Activated CD4-positive, alpha-beta T cell treated with anti-CD3 and anti-CD28 coated beads, Interleukin-2, amount 50 U/mL, for 48 hours (primary cell): ENCODE data around the gene NOVA1.

Source experiments
- DNase-seq, 2 experiments: peaks; one replicate each; pipeline ENCODE4 v3.0.0-alpha.2; 2020

The NOVA1 gene

GRCh38 chr14:26429205-26429604, 168.6 kb downstream of the NOVA1 start:
- no peak for DNase-seq

DNA sequence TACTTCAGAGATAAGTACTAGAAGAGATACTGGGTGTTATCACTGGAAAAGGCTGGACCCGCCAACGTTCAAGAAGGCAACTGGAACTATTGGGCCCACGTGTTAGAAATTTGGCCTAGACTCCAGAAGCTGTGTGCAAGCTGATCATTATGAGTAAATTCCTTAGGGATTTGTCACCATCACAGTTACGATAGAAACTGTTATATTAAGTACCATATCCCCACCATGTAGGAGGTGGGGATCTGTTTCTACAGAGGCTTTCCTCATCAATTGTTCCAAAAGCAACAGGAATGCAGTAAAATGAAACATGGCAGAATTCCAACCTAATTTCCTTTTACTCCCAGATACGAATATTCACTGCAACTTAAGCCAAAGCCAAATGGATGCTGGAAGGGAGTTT, 170.7 kb downstream of the NOVA1 start:
- no peak for DNase-seq

- DNase-seq: no peak
Observed at GRCh38 chr14:26424537-26424936, 173.3 kb downstream of the NOVA1 start.

- DNase-seq: no peak
Observed at GRCh38 chr14:26415618-26416123, 182.2 kb downstream of the NOVA1 start.

- DNase-seq: no peak
Observed at GRCh38 chr14:26414926-26415325, 182.9 kb downstream of the NOVA1 start.

DNA sequence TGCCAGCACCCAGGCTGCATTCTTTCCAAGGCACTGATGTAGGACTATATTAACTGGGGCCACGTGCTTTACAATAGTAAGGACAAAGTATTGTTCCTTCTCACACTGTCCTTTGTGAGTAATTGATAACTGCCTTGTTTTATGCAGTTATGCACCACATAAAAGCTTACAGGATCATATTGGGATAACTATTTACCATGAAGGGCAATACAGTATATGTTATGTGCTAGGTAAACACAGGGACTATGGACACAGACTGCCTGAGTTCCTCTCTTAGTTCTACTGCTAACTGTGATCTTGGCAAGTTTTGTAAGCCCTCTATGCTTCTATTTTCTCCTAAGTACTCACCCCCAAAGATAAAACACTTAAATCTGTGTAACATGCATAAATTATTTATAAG, 183.7 kb downstream of the NOVA1 start:
- no peak for DNase-seq

GRCh38 chr14:26412421-26412820, 185.4 kb downstream of the NOVA1 start:
- no peak for DNase-seq

DNA sequence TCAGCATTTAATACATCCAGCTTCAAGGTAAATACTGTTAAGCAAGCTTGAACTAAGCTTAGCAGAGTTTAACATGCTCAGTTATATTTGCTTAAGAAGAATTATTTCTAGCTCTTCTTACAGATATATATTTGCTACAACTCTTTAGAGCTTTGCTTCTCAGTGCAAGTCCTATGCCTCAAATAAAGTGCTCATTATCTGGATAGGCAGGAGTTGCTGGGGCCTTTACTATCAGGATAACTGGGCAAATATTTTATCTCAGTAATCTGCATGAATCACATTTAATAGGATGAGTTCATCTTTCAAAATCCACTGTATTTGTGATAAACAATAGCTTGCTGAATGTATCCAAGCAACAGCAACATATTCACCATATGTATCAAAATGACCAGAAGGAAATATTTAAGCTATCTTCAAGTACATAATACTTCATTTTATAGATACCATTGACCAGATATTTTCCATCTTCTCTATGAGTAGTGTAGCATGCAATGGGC, 187.6 kb downstream of the NOVA1 start:
- no peak for DNase-seq

DNA sequence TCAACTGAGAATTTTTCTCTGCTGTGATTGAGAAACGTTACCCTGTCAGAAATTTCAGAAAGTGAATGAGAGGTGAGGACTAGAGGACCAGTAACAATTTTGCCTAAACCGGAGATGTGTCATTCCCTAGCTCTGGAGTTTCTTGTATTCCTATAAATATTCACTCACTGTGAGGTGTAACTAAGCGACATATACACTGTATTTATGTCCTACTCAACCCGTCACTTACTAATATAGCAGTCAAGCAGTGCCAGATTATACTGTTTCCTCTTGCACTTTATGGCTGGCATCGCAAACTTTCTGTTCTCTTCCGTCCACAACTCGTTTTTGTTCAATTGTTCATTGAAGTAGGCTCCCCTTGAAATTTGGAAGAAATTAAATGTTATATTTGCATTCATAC, 192.9 kb downstream of the NOVA1 start:
- no peak for DNase-seq

DNA sequence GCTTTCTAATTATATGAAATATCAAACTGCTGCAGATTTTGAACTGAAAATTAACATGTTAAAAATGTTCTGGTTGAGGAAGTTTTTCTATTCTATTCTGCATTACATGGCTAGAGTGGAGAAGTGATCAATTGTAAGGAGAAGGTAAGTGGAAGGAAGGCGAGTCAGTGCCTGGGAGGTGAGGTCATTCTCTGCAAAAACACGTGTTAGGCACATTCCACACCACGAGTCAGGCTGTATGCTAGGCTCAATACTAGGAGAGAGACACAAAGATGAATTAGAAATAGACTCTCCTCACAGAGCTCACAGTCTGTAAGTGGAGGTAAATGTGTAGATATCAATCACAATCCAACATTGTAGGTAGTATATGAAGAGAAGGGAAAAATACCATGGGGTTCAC, 194.1 kb downstream of the NOVA1 start:
- DNase-seq: no peak

GRCh38 chr14:26402126-26402525, 195.7 kb downstream of the NOVA1 start:
- DNase-seq: no peak

- no peak for DNase-seq
Observed at GRCh38 chr14:26401179-26401968, 196.5 kb downstream of the NOVA1 start.

DNA sequence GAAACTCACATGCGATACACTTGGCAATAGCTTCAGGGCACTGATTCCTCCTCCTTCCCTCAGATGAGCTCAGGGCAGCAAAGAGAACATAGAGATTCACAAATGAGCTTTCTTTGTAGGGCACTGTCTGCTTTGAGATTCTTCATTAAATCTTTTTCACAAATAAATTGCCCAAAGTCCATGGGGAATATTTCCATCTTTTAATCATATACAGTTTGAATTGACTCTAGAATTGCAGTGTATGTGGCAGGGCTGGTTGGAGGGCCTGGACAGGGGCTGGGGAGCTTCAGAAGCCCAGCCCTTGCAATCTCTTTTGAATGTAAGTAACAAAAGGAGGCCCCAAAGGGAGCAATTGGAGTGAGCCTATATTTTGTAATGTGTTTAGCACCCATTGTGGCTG, 197.5 kb downstream of the NOVA1 start:
- DNase-seq: no peak

GRCh38 chr14:26398616-26399015, 199.2 kb downstream of the NOVA1 start:
- no peak for DNase-seq
